K562 (cell line): ENCODE measurements around the gene SNAPC2. TPM values are rescaled to one million over a fixed set of nuclear protein-coding genes. Genes with fewer than 3 reads are reported as not detected.
A peak's percentile ranks its signal among the peaks of the same experiment; 100 is the strongest.

ENCODE experiments used
- ARID4B ChIP-seq: sonication (generic); formaldehyde crosslinking; IDR thresholded peaks from 2 replicates; pipeline ENCODE4 v1.8.0; 2022; ENCODE audit warnings: mild to moderate bottlenecking, missing genetic modification reagents
- HINFP ChIP-seq: fragments of 450-650 bp; conservative IDR thresholded peaks from 2 replicates; pipeline ENCODE4 v1.6.1; 2016; ENCODE audit warnings: missing genetic modification characterization, low read depth, mild to moderate bottlenecking, control low read depth, missing compliant biosample characterization
- RBM14 ChIP-seq: fragments of 200-400 bp; formaldehyde crosslinking; IDR thresholded peaks from 2 replicates; pipeline ENCODE4 v1.6.1; 2018; ENCODE audit warnings: low read depth, mild to moderate bottlenecking, low read length, moderate library complexity, borderline replicate concordance; ENCODE audit not compliant: insufficient read depth
- SAP30 ChIP-seq: fragments of 200-600 bp; sonication (generic); IDR thresholded peaks from 2 replicates; pipeline ENCODE4 v1.6.1; 2012; ENCODE audit warnings: borderline replicate concordance, low read depth, mild to moderate bottlenecking, moderate library complexity, low read length, control low read depth, inconsistent platforms; ENCODE audit not compliant: insufficient read depth, poor library complexity, severe bottlenecking
- ZBTB7A ChIP-seq: IDR thresholded peaks from 2 replicates; pipeline ENCODE4 v1.6.1; 2011; ENCODE audit warnings: low read depth, mild to moderate bottlenecking, low read length, moderate library complexity, borderline replicate concordance; ENCODE audit not compliant: control insufficient read depth
- polyA plus RNA-seq, 8 experiments: library from polyadenylated mRNA; depleted of rRNA in 4 of 8; stranded (reverse) in 5 of 8; unstranded in 3 of 8; fragments of >200 nt; fragmentation: Nextera tagmentation in 2 of 8; fragmentation: Illumina TruSeq in 1 of 8; extraction: Ambion mirVana in 2 of 8; extraction: Trizol in 1 of 8; gene quantifications; 2 replicates each; pipeline versions ENCODE4 v1.2.1 to v1.2.3, GENCODE V29; 2011 to 2014; ENCODE audit warnings: inconsistent platforms in 1 of 8, missing spikeins in 1 of 8
- total RNA-seq, 7 experiments: library from RNA; depleted of rRNA in 6 of 7; stranded (reverse); fragments of >200 nt in 6 of 7; fragmentation: Illumina TruSeq in 2 of 7; extraction: Trizol in 2 of 7; gene quantifications; 2 replicates each; pipeline versions ENCODE4 v1.2.1 to v1.2.3, GENCODE V29; 2011 to 2021; ENCODE audit warnings: low replicate concordance in 1 of 7

SNAPC2 gene
- total and polyA plus RNA-seq, 9 of the 15 experiments (the other 6 are each of a cell fraction or from before 2014, with no cell fraction given), result 0.59 to 45.1 (median 15.3) TPM

DNA sequence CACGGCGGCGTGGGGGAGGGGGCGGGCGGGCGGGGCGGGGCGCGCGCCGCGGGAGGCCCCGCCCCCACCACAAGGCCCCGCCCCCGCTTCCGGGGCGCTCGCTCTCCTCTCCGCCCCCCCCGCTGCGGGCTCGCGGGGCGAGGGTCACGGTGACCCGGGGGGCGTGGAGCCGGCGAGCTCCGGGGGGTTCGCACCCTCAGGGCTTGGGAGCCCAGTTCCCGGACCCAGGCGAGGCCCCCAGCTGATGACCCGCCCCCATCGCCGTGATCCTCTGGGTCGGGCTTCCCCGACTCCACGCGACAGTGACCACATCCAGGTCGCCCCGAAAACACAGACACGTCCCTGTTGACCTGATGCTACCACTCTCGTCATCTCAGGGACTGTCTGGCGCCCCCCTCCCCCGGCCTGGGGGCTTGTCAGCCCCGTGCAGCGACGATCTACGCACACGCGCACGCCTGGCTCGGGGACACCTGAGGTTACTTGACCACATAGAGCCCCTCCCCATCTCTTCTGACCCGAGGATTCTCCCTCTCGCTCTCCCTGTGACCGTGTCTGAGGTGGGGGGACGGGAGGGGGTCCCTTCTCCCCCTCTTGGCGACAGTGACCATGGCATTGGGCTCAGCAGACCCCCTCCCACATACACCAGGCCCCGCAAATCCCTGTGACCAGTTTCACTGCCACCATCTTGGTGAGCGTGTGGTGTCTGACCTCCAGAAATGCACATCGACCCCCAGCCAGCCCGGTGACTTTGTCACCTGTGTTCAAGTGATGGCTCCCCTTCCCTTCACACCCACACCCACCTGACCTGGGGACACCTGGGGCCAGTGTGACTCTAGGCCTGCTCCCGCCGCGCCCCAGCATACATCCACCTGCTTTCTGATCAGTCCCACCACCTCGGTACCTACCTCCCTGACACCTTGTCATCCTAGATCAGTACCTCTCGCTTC, 15.8 kb upstream of the SNAPC2 start (continued):
- TF ChIP-seq ARID4B (peak; percentile 71), RBM14 (0 out of 2 replicates have a peak, but pooled peaks have one; percentile 45), SAP30 (peak; percentile 70), ZBTB7A (peak; percentile 90), HINFP (peak; percentile 74)
